ENCODE measurements around the gene PTPN5.
"Not testable (repeated sequence)": the region's sequence is repeated elsewhere in the genome, so short reads cannot be mapped to it uniquely, and the experiment has no call there.

PTPN5 gene

DNA sequence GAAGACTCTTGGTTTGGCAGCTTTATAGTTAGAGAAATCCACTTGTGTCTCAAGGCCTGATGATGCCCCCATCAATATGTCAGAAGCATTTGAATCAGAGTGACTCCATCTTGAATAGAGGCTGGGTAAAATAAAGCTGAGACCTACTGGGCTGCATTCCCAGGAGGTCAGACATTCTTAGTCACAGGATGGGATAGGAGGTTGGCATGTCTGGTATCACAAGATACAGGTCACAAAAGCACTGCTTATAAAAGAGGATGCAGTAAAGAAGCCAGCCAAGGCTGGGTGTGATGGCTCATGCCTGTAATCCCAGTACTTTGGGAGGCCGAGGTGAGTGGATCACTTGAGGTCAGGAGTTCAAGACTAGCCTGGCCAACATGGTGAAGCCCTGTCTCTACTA is 109.6 kb downstream of the PTPN5 start:
- H3K9ac ChIP-seq (ENCODE audit: low read depth, low read length); H3K4me1 ChIP-seq (ENCODE audit: insufficient read depth, low read length); H3K36me3 ChIP-seq (ENCODE audit: insufficient read depth, low read length); H3K9me3 ChIP-seq (ENCODE audit: control insufficient read depth, insufficient read depth, low read length): not testable (repeated sequence)

Measured in ES-I3 (cell line).